HepG2 (cell line): Measurements from ENCODE around the gene ABTB2. TPM values are rescaled to one million over a fixed set of nuclear protein-coding genes. Genes with fewer than 3 reads are reported as not detected.

Source experiments
- DPF2 ChIP-seq: sonication (generic); formaldehyde crosslinking; IDR thresholded peaks from 2 replicates; pipeline ENCODE4 v1.4.0; 2020; ENCODE audit warnings: mild to moderate bottlenecking, low read depth, missing genetic modification reagents, borderline replicate concordance
- GMEB1 ChIP-seq: sonication (generic); formaldehyde crosslinking; IDR thresholded peaks from 2 replicates; pipeline ENCODE4 v1.5.1; 2020; ENCODE audit warnings: missing genetic modification reagents, mild to moderate bottlenecking, borderline replicate concordance
- MAFG ChIP-seq: sonication (generic); formaldehyde crosslinking; IDR thresholded peaks from 2 replicates; pipeline ENCODE4 v1.5.1; 2020; ENCODE audit warnings: mild to moderate bottlenecking, missing genetic modification reagents
- MIER2 ChIP-seq: IDR thresholded peaks from 2 replicates; pipeline ENCODE4 v1.6.1; 2016; ENCODE audit warnings: missing biosample characterization, missing genetic modification reagents
- NR2F6 ChIP-seq, 2 experiments: IDR thresholded peaks; 2 replicates each; pipeline ENCODE4 v1.6.1; 2016; ENCODE audit warnings: antibody characterized with exemption in 1 of 2, mild to moderate bottlenecking in 1 of 2
- PAXIP1 ChIP-seq: sonication (generic); formaldehyde crosslinking; conservative IDR thresholded peaks from 2 replicates; pipeline ENCODE4 v1.4.0; 2020; ENCODE audit warnings: mild to moderate bottlenecking, missing genetic modification reagents, moderate library complexity
- RFXANK ChIP-seq: IDR thresholded peaks from 2 replicates; pipeline ENCODE4 v1.6.1; 2016
- SAFB2 ChIP-seq: sonication (generic); formaldehyde crosslinking; IDR thresholded peaks from 2 replicates; pipeline ENCODE4 v1.5.1; 2020; ENCODE audit warnings: missing genetic modification reagents, low read depth, mild to moderate bottlenecking, borderline replicate concordance
- TEAD3 ChIP-seq: optimal IDR thresholded peaks from 2 replicates; pipeline ENCODE3; 2016; ENCODE audit warnings: borderline replicate concordance
- ZBTB42 ChIP-seq: sonication (generic); formaldehyde crosslinking; IDR thresholded peaks from 2 replicates; pipeline ENCODE4 v1.5.0; 2020; ENCODE audit warnings: mild to moderate bottlenecking, missing genetic modification reagents
- ZMYM2 ChIP-seq: sonication (generic); formaldehyde crosslinking; IDR thresholded peaks from 2 replicates; pipeline ENCODE4 v1.8.0; 2022; ENCODE audit warnings: mild to moderate bottlenecking, missing genetic modification reagents
- ZNF101 ChIP-seq: sonication (generic); formaldehyde crosslinking; IDR thresholded peaks from 2 replicates; pipeline ENCODE4 v1.4.0; 2020; ENCODE audit warnings: mild to moderate bottlenecking, low read depth, missing genetic modification reagents, borderline replicate concordance
- ZNF414 ChIP-seq: sonication (generic); formaldehyde crosslinking; IDR thresholded peaks from 2 replicates; pipeline ENCODE4 v1.5.0; 2020; ENCODE audit warnings: missing genetic modification reagents
- ZUFSP ChIP-seq: sonication (generic); formaldehyde crosslinking; IDR thresholded peaks from 2 replicates; pipeline ENCODE4 v1.9.0; 2021; ENCODE audit warnings: missing genetic modification reagents, mild to moderate bottlenecking, borderline replicate concordance
- polyA plus RNA-seq, 8 experiments: library from polyadenylated mRNA; depleted of rRNA in 3 of 8; stranded (reverse) in 7 of 8; unstranded in 1 of 8; fragments of >200 nt; fragmentation: Illumina TruSeq in 4 of 8; extraction: Trizol in 4 of 8; gene quantifications; 2 replicates each; pipeline versions ENCODE4 v1.2.1 to v1.2.3, GENCODE V29; 2011 to 2016; ENCODE audit warnings: low read depth in 4 of 8, missing spikeins in 1 of 8, mixed read lengths in 1 of 8; ENCODE audit not compliant: insufficient read depth in 1 of 8
- total RNA-seq, 5 experiments: library from RNA; depleted of rRNA; stranded (reverse); fragments of >200 nt; fragmentation: Illumina TruSeq; extraction: Trizol; gene quantifications; 2 replicates each; pipeline ENCODE4 v1.2.3, GENCODE V29; 2016; ENCODE audit warnings: low read depth in 1 of 5
- TF ChIP-seq, protein P1 (sequence below), 2 experiments: sonication (generic) in 1 of 2; formaldehyde crosslinking in 1 of 2; IDR thresholded peaks; 2 replicates each; pipeline versions ENCODE4 v1.4.0 to v1.6.1; 2016 to 2020; ENCODE audit warnings: borderline replicate concordance in 1 of 2, low read depth in 1 of 2, mild to moderate bottlenecking in 1 of 2, missing genetic modification reagents in 1 of 2

Gene ABTB2
- total and polyA plus RNA-seq, 2 of the 13 experiments (the other 11 are each of a cell fraction or from before 2014, with no cell fraction given), result 5.1 to 15.4 TPM

DNA sequence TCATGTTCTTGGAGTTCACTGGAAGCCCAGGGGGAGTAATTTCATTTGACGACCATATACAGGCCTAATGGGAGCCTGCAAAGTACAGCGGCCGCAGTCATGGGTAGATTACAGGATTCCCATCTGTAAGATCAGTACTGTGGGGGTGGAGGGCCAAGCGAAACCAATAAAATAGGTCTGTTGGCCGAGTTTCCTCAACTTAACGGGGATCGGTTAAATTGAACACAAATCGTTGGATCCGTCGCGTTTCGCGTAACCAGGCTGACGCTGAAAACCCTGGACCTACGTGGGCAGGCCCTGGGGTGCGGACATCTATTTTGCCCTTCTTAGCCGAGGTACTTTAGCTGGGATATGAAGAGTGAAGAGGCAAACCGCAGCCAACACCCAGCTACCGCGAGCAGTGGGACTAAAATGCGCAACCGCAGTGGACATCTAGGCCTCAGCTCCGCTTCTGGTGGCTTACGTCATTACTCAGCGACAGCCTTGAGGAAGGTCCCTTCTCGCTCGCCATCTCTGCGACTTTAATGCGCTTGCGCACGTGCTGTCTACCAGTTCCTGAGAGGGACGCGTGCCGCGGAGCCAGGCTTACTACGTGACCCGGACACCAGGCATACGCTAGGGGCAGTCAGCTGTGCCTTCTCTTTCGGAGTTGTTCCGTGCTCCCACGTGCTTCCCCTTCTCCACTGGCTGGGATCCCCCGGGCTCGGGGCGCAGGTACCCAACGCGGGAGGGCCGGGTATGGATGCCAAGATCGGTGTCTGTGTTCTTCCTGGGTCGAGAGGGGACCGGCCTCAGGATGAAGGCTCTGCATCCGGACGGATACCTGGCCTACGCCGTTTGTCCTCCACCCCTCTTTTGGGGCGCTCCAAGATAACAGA, 252.5 kb downstream of the ABTB2 start, which contains the start of gene NAT10 (continued):
- peak; percentile 76; the same call in 1 of the 2 replicates for TF ChIP-seq SAFB2
- peak; percentile 59 for TF ChIP-seq TEAD3 (CRISPR knock-in tag)
- no peak for TF ChIP-seq ZNF101
- TF ChIP-seq ZMYM2 (CRISPR knock-in tag), result no peak
- peak; percentile 77; the same call in 1 of the 2 replicates for TF ChIP-seq RFXANK (CRISPR knock-in tag)
- no peak for TF ChIP-seq ZUFSP (CRISPR knock-in tag)
- TF ChIP-seq NR2F6 (IDR thresholded peaks at IDR 0.05), result no peak; the same call in 1 of the 2 replicates
- TF ChIP-seq NR2F6 (CRISPR knock-in tag; IDR thresholded peaks at IDR 0.05), result no peak; the same call in none of the 2 replicates
- no peak for TF ChIP-seq DPF2
- TF ChIP-seq GMEB1 (CRISPR knock-in tag), result peak; percentile 89
- TF ChIP-seq ZNF414 (CRISPR knock-in tag), result peak; percentile 91
- no peak; the same call in 1 of the 2 replicates for TF ChIP-seq PAXIP1
- TF ChIP-seq, protein P1, sequence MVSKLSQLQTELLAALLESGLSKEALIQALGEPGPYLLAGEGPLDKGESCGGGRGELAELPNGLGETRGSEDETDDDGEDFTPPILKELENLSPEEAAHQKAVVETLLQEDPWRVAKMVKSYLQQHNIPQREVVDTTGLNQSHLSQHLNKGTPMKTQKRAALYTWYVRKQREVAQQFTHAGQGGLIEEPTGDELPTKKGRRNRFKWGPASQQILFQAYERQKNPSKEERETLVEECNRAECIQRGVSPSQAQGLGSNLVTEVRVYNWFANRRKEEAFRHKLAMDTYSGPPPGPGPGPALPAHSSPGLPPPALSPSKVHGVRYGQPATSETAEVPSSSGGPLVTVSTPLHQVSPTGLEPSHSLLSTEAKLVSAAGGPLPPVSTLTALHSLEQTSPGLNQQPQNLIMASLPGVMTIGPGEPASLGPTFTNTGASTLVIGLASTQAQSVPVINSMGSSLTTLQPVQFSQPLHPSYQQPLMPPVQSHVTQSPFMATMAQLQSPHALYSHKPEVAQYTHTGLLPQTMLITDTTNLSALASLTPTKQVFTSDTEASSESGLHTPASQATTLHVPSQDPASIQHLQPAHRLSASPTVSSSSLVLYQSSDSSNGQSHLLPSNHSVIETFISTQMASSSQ (IDR thresholded peaks at IDR 0.05; ENCODE audit: low read depth), result no peak
- TF ChIP-seq, protein P1 (CRISPR knock-in tag; IDR thresholded peaks at IDR 0.05; ENCODE audit: borderline replicate concordance), result peak; percentile 73
- peak; percentile 23; the same call in 1 of the 2 replicates for TF ChIP-seq ZBTB42 (CRISPR knock-in tag)
- no peak for TF ChIP-seq MAFG (CRISPR knock-in tag)
- peak; percentile 56; the same call in 1 of the 2 replicates for TF ChIP-seq MIER2 (CRISPR knock-in tag)
